GM12878 (cell line): Measurements from ENCODE around the gene ZNF883. TPM values are rescaled to one million over a fixed set of nuclear protein-coding genes. Genes with fewer than 3 reads are reported as not detected.

Source experiments
- CUX1 ChIP-seq: IDR thresholded peaks from 2 replicates; pipeline ENCODE4 v1.6.1; 2012; ENCODE audit warnings: improper control_type of control experiment, low read depth, low read length; ENCODE audit not compliant: insufficient replicate concordance
- ELK1 ChIP-seq: IDR thresholded peaks from 2 replicates; pipeline ENCODE4 v1.6.1; 2012; ENCODE audit warnings: low read depth, low read length, improper control_type of control experiment
- FOXM1 ChIP-seq: IDR thresholded peaks from 2 replicates; pipeline ENCODE4 v1.6.1; 2012; ENCODE audit warnings: low read depth, mild to moderate bottlenecking, inconsistent platforms, low read length, moderate library complexity
- HDAC2 ChIP-seq: fragments of 200-600 bp; sonication (generic); IDR thresholded peaks from 2 replicates; pipeline ENCODE4 v1.6.1; 2017
- JUNB ChIP-seq: IDR thresholded peaks from 2 replicates; pipeline ENCODE4 v1.6.1; 2016; ENCODE audit warnings: antibody characterized with exemption, mild to moderate bottlenecking
- MTA2 ChIP-seq: fragments of 450-650 bp; IDR thresholded peaks from 2 replicates; pipeline ENCODE4 v1.6.1; 2016; ENCODE audit warnings: low read depth, mild to moderate bottlenecking, moderate library complexity
- PAX5 ChIP-seq: IDR thresholded peaks from 2 replicates; pipeline ENCODE4 v1.6.1; 2011; ENCODE audit warnings: low read depth, low read length, borderline replicate concordance
- RB1 ChIP-seq: fragments of 450-650 bp; formaldehyde crosslinking; IDR thresholded peaks from 2 replicates; pipeline ENCODE4 v1.6.1; 2017; ENCODE audit warnings: mild to moderate bottlenecking, borderline replicate concordance
- ZNF24 ChIP-seq: fragments of 450-650 bp; IDR thresholded peaks from 2 replicates; pipeline ENCODE4 v1.6.1; 2017; ENCODE audit warnings: antibody characterized with exemption, mild to moderate bottlenecking
- ZSCAN29 ChIP-seq: fragments of 450-650 bp; IDR thresholded peaks from 2 replicates; pipeline ENCODE4 v1.6.1; 2017; ENCODE audit warnings: mild to moderate bottlenecking, moderate library complexity
- ZZZ3 ChIP-seq: IDR thresholded peaks from 2 replicates; pipeline ENCODE4 v1.6.1; 2011; ENCODE audit warnings: low read depth; ENCODE audit not compliant: control insufficient read depth, insufficient read length
- polyA plus RNA-seq, 11 experiments: library from polyadenylated mRNA; depleted of rRNA in 4 of 11; unstranded in 6 of 11; stranded (reverse) in 5 of 11; fragments of >200 nt; fragmentation: Nextera tagmentation in 4 of 11; fragmentation: Illumina TruSeq in 1 of 11; extraction: Ambion mirVana in 4 of 11; extraction: Trizol in 1 of 11; gene quantifications; 1 replicate in 1 of 11; 2 replicates in 10 of 11; pipeline versions ENCODE4 v1.2.1 to v1.2.3, GENCODE V29; 2011 to 2016; ENCODE audit warnings: inconsistent platforms in 2 of 11, missing spikeins in 2 of 11, low read depth in 1 of 11
- total RNA-seq, 4 experiments: library from RNA; depleted of rRNA in 3 of 4; stranded (reverse); fragments of >200 nt in 3 of 4; fragmentation: Illumina TruSeq in 1 of 4; extraction: Trizol in 1 of 4; gene quantifications; 2 replicates each; pipeline versions ENCODE4 v1.2.1 to v1.2.3, GENCODE V29; 2013 to 2021

ZNF883 gene
- total and polyA plus RNA-seq, 10 of the 15 experiments (the other 5 are each of a cell fraction or from before 2014, with no cell fraction given): 0.10 to 0.72 (median 0.25) TPM

- TF ChIP-seq CUX1: no peak
- no peak for TF ChIP-seq RB1
- TF ChIP-seq ZSCAN29: no peak
- no peak for TF ChIP-seq ZNF24
- no peak for TF ChIP-seq MTA2
- no peak for TF ChIP-seq JUNB
- no peak for TF ChIP-seq ELK1
- TF ChIP-seq FOXM1: no peak
- no peak for TF ChIP-seq PAX5
- TF ChIP-seq ZZZ3: no peak
- no peak for TF ChIP-seq HDAC2
- TF ChIP-seq, all 136 proteins: peak for 0
Observed at GRCh38 chr9:113005777-113006176, 6.2 kb downstream of the ZNF883 start (continued).
